SK-N-SH treated with all-trans-retinoic acid at 6 μM for 48 hours (cell line): ENCODE data around the gene SRGAP1.

Experiments
- ATAC-seq: fragments of 200-7000 bp; cut with Tn5 transposase; 3 replicates; pipeline ENCODE4 v1.9.1; 2020; ENCODE audit warnings: mild to moderate bottlenecking, moderate library complexity
- ARNTL ChIP-seq: fragments of 450-650 bp; formaldehyde crosslinking; IDR thresholded peaks from 2 replicates; pipeline ENCODE4 v1.5.0; 2020; ENCODE audit warnings: low read depth, mild to moderate bottlenecking, moderate library complexity, borderline replicate concordance
- BACH2 ChIP-seq: fragments of 250-450 bp; sonication (Bioruptor Pico); IDR thresholded peaks from 2 replicates; pipeline ENCODE4 v1.9.0; 2021; ENCODE audit warnings: mild to moderate bottlenecking, borderline replicate concordance
- ESRRG ChIP-seq: fragments of 250-450 bp; sonication (Bioruptor Pico); IDR thresholded peaks from 2 replicates; pipeline ENCODE4 v1.6.1; 2021; ENCODE audit warnings: mild to moderate bottlenecking
- GLIS3 ChIP-seq: fragments of 250-450 bp; sonication (Bioruptor Pico); IDR thresholded peaks from 2 replicates; pipeline ENCODE4 v1.5.0; 2020; ENCODE audit warnings: mild to moderate bottlenecking, moderate library complexity
- ISL1 ChIP-seq: fragments of 250-450 bp; sonication (Bioruptor Pico); IDR thresholded peaks from 2 replicates; pipeline ENCODE4 v2.1.2; 2022; ENCODE audit warnings: mild to moderate bottlenecking, moderate library complexity
- OSR1 ChIP-seq: fragments of 250-450 bp; sonication (Bioruptor Pico); IDR thresholded peaks from 2 replicates; pipeline ENCODE4 v1.8.0; 2022; ENCODE audit warnings: moderate library complexity, mild to moderate bottlenecking, inconsistent platforms
- PPARA ChIP-seq: fragments of 250-450 bp; sonication (Bioruptor Pico); IDR thresholded peaks from 2 replicates; pipeline ENCODE4 v1.5.0; 2020; ENCODE audit warnings: mild to moderate bottlenecking, borderline replicate concordance
- RARB ChIP-seq: fragments of 250-450 bp; sonication (Bioruptor Pico); IDR thresholded peaks from 2 replicates; pipeline ENCODE4 v1.8.0; 2021; ENCODE audit warnings: mild to moderate bottlenecking, moderate library complexity
- SNAI2 ChIP-seq: fragments of 250-450 bp; sonication (Bioruptor Pico); IDR thresholded peaks from 2 replicates; pipeline ENCODE4 v1.5.0; 2020; ENCODE audit warnings: mild to moderate bottlenecking, moderate library complexity
- TCF4 ChIP-seq: fragments of 250-450 bp; sonication (Bioruptor Pico); IDR thresholded peaks from 2 replicates; pipeline ENCODE4 v1.8.0; 2021; ENCODE audit warnings: mild to moderate bottlenecking, moderate library complexity, borderline replicate concordance
- TOX ChIP-seq: fragments of 250-450 bp; sonication (Bioruptor Pico); IDR thresholded peaks from 2 replicates; pipeline ENCODE4 v1.8.0; 2021; ENCODE audit warnings: mild to moderate bottlenecking, moderate library complexity, borderline replicate concordance
- ZC3H10 ChIP-seq: fragments of 250-450 bp; sonication (Bioruptor Pico); IDR thresholded peaks from 2 replicates; pipeline ENCODE4 v1.5.1; 2021; ENCODE audit warnings: mild to moderate bottlenecking, moderate library complexity
- ZFP3 ChIP-seq: fragments of 250-450 bp; sonication (Bioruptor Pico); IDR thresholded peaks from 2 replicates; pipeline ENCODE4 v1.5.0; 2020; ENCODE audit warnings: mild to moderate bottlenecking, moderate library complexity
- ZFP30 ChIP-seq: fragments of 450-650 bp; formaldehyde crosslinking; IDR thresholded peaks from 2 replicates; pipeline ENCODE4 v1.5.0; 2022; ENCODE audit warnings: mild to moderate bottlenecking, moderate library complexity
- ZNF565 ChIP-seq: fragments of 450-650 bp; formaldehyde crosslinking; conservative IDR thresholded peaks from 2 replicates; pipeline ENCODE4 v1.5.0; 2020; ENCODE audit warnings: low read depth, mild to moderate bottlenecking, moderate library complexity
- ZNF70 ChIP-seq: fragments of 450-650 bp; formaldehyde crosslinking; IDR thresholded peaks from 2 replicates; pipeline ENCODE4 v1.5.0; 2020; ENCODE audit warnings: mild to moderate bottlenecking, moderate library complexity
- ZNF8 ChIP-seq: fragments of 450-650 bp; formaldehyde crosslinking; IDR thresholded peaks from 2 replicates; pipeline ENCODE4 v1.5.0; 2020; ENCODE audit warnings: mild to moderate bottlenecking, moderate library complexity
- TF ChIP-seq, protein P1 (sequence below): fragments of 250-450 bp; sonication (Bioruptor Pico); IDR thresholded peaks from 2 replicates; pipeline ENCODE4 v1.5.0; 2020; ENCODE audit warnings: mild to moderate bottlenecking, moderate library complexity
- TF ChIP-seq, protein P2 (sequence below): fragments of 250-450 bp; sonication (Bioruptor Pico); IDR thresholded peaks from 2 replicates; pipeline ENCODE4 v1.5.1; 2021; ENCODE audit warnings: mild to moderate bottlenecking, moderate library complexity
- TF ChIP-seq, protein P3 (sequence below): fragments of 250-450 bp; sonication (Bioruptor Pico); IDR thresholded peaks from 2 replicates; pipeline ENCODE4 v1.8.0; 2020; ENCODE audit warnings: mild to moderate bottlenecking, moderate library complexity, borderline replicate concordance

The SRGAP1 gene

DNA sequence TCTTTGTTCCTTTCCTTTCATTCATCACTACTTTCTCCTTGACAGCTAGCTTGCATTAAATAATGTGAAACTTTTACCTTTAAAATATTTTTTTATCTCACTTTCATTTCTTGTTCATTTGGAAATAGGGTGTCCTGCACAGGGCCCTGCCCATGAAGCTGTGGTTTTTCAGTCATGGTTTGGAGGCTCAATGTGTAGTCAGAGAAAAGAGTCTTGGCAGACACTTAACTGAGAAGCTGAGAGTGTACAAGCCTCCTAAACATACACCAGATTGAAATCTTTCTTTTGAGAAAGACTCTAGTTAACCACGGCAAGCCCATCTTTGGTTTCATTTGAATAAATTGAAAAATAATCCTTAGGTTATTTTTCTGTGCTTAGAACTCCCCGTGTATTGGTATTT, 303.4 kb downstream of the SRGAP1 start:
- no peak for ATAC-seq

DNA sequence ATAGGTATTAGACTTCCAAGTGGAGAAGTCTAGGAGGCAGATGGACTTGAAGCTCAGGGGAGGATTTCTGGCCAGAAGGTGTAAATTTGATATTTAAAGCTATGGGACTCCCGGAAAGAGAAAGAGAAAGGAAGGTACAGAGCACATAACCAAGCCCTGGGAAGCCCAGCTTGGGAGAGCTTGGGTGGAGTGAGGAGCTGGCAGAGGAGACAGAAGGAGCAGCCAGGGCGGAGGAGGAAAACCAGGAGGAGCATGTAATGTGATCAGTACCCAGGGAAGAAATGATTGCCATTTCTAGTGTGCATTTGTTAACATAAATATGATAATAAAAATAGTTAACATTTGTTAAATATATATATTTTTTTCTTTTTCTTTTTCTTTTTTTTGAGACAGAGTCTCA, 310.2 kb downstream of the SRGAP1 start:
- TF ChIP-seq TCF4 (CRISPR knock-in tag): no peak
- no peak for TF ChIP-seq ISL1
- ATAC-seq: no peak

More for the DNA sequence above, 303.4 kb downstream of the SRGAP1 start:
- TF ChIP-seq ZC3H10 (CRISPR knock-in tag) (no peak), OSR1 (CRISPR knock-in tag) (no peak), TCF4 (CRISPR knock-in tag) (no peak), ESRRG (no peak), ZFP3 (CRISPR knock-in tag) (no peak), ZNF8 (CRISPR knock-in tag) (no peak), ZFP30 (CRISPR knock-in tag) (no peak), RARB (CRISPR knock-in tag) (no peak), ZNF565 (no peak), ARNTL (CRISPR knock-in tag) (no peak), SNAI2 (no peak), ZNF70 (CRISPR knock-in tag) (no peak), BACH2 (CRISPR knock-in tag) (no peak), TOX (CRISPR knock-in tag) (no peak), ISL1 (no peak)
- TF ChIP-seq, protein P1, sequence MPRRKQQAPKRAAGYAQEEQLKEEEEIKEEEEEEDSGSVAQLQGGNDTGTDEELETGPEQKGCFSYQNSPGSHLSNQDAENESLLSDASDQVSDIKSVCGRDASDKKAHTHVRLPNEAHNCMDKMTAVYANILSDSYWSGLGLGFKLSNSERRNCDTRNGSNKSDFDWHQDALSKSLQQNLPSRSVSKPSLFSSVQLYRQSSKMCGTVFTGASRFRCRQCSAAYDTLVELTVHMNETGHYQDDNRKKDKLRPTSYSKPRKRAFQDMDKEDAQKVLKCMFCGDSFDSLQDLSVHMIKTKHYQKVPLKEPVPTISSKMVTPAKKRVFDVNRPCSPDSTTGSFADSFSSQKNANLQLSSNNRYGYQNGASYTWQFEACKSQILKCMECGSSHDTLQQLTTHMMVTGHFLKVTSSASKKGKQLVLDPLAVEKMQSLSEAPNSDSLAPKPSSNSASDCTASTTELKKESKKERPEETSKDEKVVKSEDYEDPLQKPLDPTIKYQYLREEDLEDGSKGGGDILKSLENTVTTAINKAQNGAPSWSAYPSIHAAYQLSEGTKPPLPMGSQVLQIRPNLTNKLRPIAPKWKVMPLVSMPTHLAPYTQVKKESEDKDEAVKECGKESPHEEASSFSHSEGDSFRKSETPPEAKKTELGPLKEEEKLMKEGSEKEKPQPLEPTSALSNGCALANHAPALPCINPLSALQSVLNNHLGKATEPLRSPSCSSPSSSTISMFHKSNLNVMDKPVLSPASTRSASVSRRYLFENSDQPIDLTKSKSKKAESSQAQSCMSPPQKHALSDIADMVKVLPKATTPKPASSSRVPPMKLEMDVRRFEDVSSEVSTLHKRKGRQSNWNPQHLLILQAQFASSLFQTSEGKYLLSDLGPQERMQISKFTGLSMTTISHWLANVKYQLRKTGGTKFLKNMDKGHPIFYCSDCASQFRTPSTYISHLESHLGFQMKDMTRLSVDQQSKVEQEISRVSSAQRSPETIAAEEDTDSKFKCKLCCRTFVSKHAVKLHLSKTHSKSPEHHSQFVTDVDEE (CRISPR knock-in tag): no peak
- TF ChIP-seq, protein P2, sequence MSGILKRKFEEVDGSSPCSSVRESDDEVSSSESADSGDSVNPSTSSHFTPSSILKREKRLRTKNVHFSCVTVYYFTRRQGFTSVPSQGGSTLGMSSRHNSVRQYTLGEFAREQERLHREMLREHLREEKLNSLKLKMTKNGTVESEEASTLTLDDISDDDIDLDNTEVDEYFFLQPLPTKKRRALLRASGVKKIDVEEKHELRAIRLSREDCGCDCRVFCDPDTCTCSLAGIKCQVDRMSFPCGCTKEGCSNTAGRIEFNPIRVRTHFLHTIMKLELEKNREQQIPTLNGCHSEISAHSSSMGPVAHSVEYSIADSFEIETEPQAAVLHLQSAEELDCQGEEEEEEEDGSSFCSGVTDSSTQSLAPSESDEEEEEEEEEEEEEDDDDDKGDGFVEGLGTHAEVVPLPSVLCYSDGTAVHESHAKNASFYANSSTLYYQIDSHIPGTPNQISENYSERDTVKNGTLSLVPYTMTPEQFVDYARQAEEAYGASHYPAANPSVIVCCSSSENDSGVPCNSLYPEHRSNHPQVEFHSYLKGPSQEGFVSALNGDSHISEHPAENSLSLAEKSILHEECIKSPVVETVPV (CRISPR knock-in tag): no peak

DNA sequence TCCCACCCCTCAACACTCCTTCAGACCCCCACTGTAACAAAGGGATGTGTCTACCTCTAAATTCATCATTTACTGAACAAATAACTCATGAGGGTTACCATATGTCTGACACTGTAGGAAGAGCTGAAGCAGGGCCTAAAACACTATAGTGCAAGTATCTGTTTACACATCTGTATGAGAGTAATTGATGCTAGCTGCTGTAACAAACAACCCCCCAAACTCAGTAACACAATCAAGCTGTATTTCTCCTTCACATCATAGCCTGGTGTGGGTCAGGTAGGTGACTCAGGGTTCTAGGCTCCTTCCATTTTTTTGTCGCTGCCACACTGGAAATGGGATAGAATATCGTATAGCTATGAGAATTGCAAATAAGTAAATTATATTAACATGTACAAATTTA, 312.6 kb downstream of the SRGAP1 start:
- TF ChIP-seq, protein P1 (CRISPR knock-in tag): no peak
- TF ChIP-seq ESRRG (no peak), TCF4 (CRISPR knock-in tag) (no peak), RARB (CRISPR knock-in tag) (no peak)
- TF ChIP-seq, protein P2 (CRISPR knock-in tag): no peak
- no peak for ATAC-seq

DNA sequence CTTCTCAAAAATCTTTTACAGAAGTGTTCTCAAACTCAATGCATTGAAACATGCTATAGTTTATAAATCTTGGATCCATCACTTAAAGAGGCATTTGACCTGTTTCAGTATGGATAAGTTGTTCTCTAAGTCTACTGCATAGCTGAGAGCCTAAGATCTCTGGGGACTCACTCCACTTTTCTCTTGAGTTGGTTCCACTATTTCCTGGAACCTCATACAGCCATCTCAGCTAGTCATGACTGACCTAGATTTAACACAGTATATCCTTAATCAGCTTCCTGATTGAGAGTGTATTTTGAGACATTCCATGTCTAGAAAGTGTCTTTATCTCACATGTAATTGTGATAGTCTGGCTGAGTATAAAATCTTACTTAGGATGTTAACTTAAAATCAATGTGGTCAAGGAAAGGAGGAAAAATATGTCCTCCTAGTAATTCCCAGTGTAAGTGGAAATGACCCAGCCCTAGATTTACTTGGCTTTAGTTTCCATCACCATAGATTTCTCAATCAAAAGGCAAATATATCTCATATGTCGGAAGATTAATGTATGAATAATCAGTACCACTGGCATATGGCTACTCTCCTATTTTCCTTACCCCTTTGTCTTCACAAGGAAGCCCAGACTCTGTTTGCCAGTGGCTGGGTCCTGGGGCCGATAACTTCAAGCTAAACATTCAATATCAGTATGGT, 315.7 kb downstream of the SRGAP1 start:
- TF ChIP-seq PPARA (CRISPR knock-in tag) (no peak), ISL1 (no peak), GLIS3 (CRISPR knock-in tag) (no peak), ZNF565 (no peak), RARB (CRISPR knock-in tag) (no peak), ZNF70 (CRISPR knock-in tag) (no peak), OSR1 (CRISPR knock-in tag) (no peak), ZNF8 (CRISPR knock-in tag) (no peak)
- TF ChIP-seq, protein P2 (CRISPR knock-in tag): no peak
- TF ChIP-seq, protein P3, sequence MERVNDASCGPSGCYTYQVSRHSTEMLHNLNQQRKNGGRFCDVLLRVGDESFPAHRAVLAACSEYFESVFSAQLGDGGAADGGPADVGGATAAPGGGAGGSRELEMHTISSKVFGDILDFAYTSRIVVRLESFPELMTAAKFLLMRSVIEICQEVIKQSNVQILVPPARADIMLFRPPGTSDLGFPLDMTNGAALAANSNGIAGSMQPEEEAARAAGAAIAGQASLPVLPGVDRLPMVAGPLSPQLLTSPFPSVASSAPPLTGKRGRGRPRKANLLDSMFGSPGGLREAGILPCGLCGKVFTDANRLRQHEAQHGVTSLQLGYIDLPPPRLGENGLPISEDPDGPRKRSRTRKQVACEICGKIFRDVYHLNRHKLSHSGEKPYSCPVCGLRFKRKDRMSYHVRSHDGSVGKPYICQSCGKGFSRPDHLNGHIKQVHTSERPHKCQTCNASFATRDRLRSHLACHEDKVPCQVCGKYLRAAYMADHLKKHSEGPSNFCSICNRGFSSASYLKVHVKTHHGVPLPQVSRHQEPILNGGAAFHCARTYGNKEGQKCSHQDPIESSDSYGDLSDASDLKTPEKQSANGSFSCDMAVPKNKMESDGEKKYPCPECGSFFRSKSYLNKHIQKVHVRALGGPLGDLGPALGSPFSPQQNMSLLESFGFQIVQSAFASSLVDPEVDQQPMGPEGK: no peak
- no peak for ATAC-seq
